HepG2 (cell line): ENCODE results near the gene OR4D6. TPM values are rescaled to one million over a fixed set of nuclear protein-coding genes. Genes with fewer than 3 reads are reported as not detected.

ENCODE experiments used
- ATAC-seq: fragments of 200-7000 bp; cut with Tn5 transposase; 3 replicates; pipeline ENCODE4 v1.9.1; 2020; ENCODE audit warnings: mild to moderate bottlenecking, moderate library complexity
- BruUV-seq: library from RNA; stranded (reverse); fragments of 400-500 nt; replicated peaks from 2 replicates; lab custom pipeline; 2021; lab: Mats Ljungman, UMichigan
- CTCF ChIA-PET: fragments of 300-600 bp; formaldehyde crosslinking; extraction: SDS; loops from one replicate; lab custom pipeline; 2021; ENCODE audit warnings: low total read pairs, inconsistent platforms, low intra/inter-chr PET ratio; lab: Yijun Ruan, JAX
- POLR2A ChIA-PET: fragments of 350-600 bp; sonication (Branson Sonifier 250); formaldehyde crosslinking; loops from one replicate; lab custom pipeline; 2020; ENCODE audit warnings: antibody characterized with exemption, inconsistent platforms; lab: Yijun Ruan, JAX
- DNase-seq: peaks from one replicate; pipeline ENCODE4 v3.0.0-alpha.2; 2015; ENCODE audit warnings: low spot score
- FAIRE-seq: peaks from 3 replicates; lab custom pipeline; 2011; peaks lifted over from hg19 to GRCh38; lab: Jason Lieb, UNC
- H2AFZ ChIP-seq: one replicate; pipeline ENCODE4 v1.6.1; 2011; ENCODE audit warnings: low read length, inconsistent platforms
- H3K27ac ChIP-seq: fragments of 300-600 bp; 3 replicates; pipeline ENCODE4 v1.8.0; 2011; ENCODE audit warnings: mixed run types, mild to moderate bottlenecking, mixed read lengths, low read length, inconsistent platforms; ENCODE audit not compliant: insufficient read depth; ENCODE audit errors: extremely low read length
- H3K27me3 ChIP-seq, 2 experiments: fragments of 200-600 bp in 1 of 2; 2 replicates in 1 of 2; 3 replicates in 1 of 2; pipeline versions ENCODE4 v1.6.0 to v1.8.0; 2011; ENCODE audit warnings: low read length in 2 of 2, mild to moderate bottlenecking in 2 of 2, moderate library complexity in 2 of 2, inconsistent platforms in 1 of 2; ENCODE audit not compliant: insufficient read depth in 2 of 2, control insufficient read depth in 1 of 2
- H3K36me3 ChIP-seq, 2 experiments: fragments of 200-600 bp in 1 of 2; replicated peaks in 1 of 2; 2 replicates in 1 of 2; 3 replicates in 1 of 2; pipeline versions ENCODE4 v1.5.1 to v1.8.0; 2011; ENCODE audit warnings: low read length in 2 of 2, inconsistent platforms in 1 of 2; ENCODE audit not compliant: insufficient read depth in 2 of 2, control insufficient read depth in 1 of 2
- H3K4me1 ChIP-seq: 2 replicates; pipeline ENCODE4 v1.5.1; 2012; ENCODE audit warnings: low read length, inconsistent platforms; ENCODE audit not compliant: insufficient read depth
- H3K4me2 ChIP-seq: 2 replicates; pipeline ENCODE4 v1.6.0; 2011; ENCODE audit warnings: low read depth, low read length, inconsistent platforms
- H3K4me3 ChIP-seq, 3 experiments: fragments of 200-600 bp in 1 of 3; sonication (generic), shearing (Covaris generic) in 1 of 3; replicated peaks in 1 of 3; 2 replicates each; pipeline ENCODE4 v1.5.1; 2011 to 2016; ENCODE audit warnings: low read length in 3 of 3, inconsistent platforms in 2 of 3, low read depth in 2 of 3, mild to moderate bottlenecking in 2 of 3, control low read depth in 1 of 3, mixed read lengths in 1 of 3; ENCODE audit not compliant: insufficient read depth in 1 of 3
- H3K79me2 ChIP-seq: one replicate; pipeline ENCODE4 v1.6.1; 2011; ENCODE audit warnings: low read length, inconsistent platforms; ENCODE audit not compliant: insufficient read depth
- H3K9ac ChIP-seq: 2 replicates; pipeline ENCODE4 v1.6.0; 2011; ENCODE audit warnings: mild to moderate bottlenecking, low read depth, low read length, inconsistent platforms; ENCODE audit not compliant: insufficient read depth
- H3K9me3 ChIP-seq: 2 replicates; pipeline ENCODE4 v1.5.1; 2012; ENCODE audit warnings: mild to moderate bottlenecking, low read length
- H4K20me1 ChIP-seq: 2 replicates; pipeline ENCODE4 v1.6.0; 2011; ENCODE audit warnings: inconsistent platforms, mild to moderate bottlenecking, low read length, moderate library complexity; ENCODE audit not compliant: insufficient read depth
- BHLHE40 ChIP-seq: IDR thresholded peaks from 2 replicates; pipeline ENCODE4 v1.6.1; 2011; ENCODE audit warnings: low read length, improper control_type of control experiment
- GZF1 ChIP-seq: sonication (generic); formaldehyde crosslinking; IDR thresholded peaks from 2 replicates; pipeline ENCODE4 v1.5.1; 2020; ENCODE audit warnings: mild to moderate bottlenecking, missing genetic modification reagents
- HNRNPH1 ChIP-seq: fragments of 200-400 bp; formaldehyde crosslinking; optimal IDR thresholded peaks from 2 replicates; pipeline ENCODE3; 2017; ENCODE audit warnings: mild to moderate bottlenecking, low read depth, low read length
- IRF2 ChIP-seq: IDR thresholded peaks from 2 replicates; pipeline ENCODE4 v1.6.1; 2018; ENCODE audit warnings: missing genetic modification reagents, missing compliant biosample characterization
- MATR3 ChIP-seq: sonication (generic); formaldehyde crosslinking; IDR thresholded peaks from 2 replicates; pipeline ENCODE4 v1.4.0; 2020; ENCODE audit warnings: missing genetic modification reagents
- POLR2A ChIP-seq, 2 experiments: IDR thresholded peaks; 2 replicates each; pipeline ENCODE4 v1.6.1; 2011; ENCODE audit warnings: low read depth in 2 of 2, low read length in 2 of 2, mild to moderate bottlenecking in 1 of 2, moderate library complexity in 1 of 2; ENCODE audit not compliant: insufficient read depth in 1 of 2
- SRF ChIP-seq: IDR thresholded peaks from 2 replicates; pipeline ENCODE4 v1.6.1; 2011; ENCODE audit warnings: mild to moderate bottlenecking, low read depth, low read length, moderate library complexity
- ZNF446 ChIP-seq: sonication (generic); formaldehyde crosslinking; IDR thresholded peaks from 2 replicates; pipeline ENCODE4 v1.5.0; 2020; ENCODE audit warnings: mild to moderate bottlenecking, missing genetic modification reagents
- ZNF766 ChIP-seq: sonication (generic); formaldehyde crosslinking; IDR thresholded peaks from 2 replicates; pipeline ENCODE4 v1.5.0; 2020; ENCODE audit warnings: missing genetic modification reagents, borderline replicate concordance
- WGBS: methylation state at CpG from one replicate; pipeline ENCODE4 v1.1.6; 2017; ENCODE audit warnings: low lambda C conversion rate; 5-methylcytosine and 5-hydroxymethylcytosine counted together
- in situ Hi-C: cut with HindIII; loops from 2 replicates; pipeline ENCODE4 v1.10.0; 2017; ENCODE audit warnings: low pct_unique_long_range_greater_than_20kb; ENCODE audit not compliant: extremely low pct_ligation_motif_present
- intact Hi-C: fragments of 100-400 bp; cut with micrococcal nuclease; formaldehyde crosslinking; loops from one replicate; pipeline ENCODE4 v1.10.0; 2022; ENCODE audit not compliant: unreplicated experiment
- polyA plus RNA-seq, 8 experiments: library from polyadenylated mRNA; depleted of rRNA in 3 of 8; stranded (reverse) in 7 of 8; unstranded in 1 of 8; fragments of >200 nt; fragmentation: Illumina TruSeq in 4 of 8; extraction: Trizol in 4 of 8; gene quantifications; 2 replicates each; pipeline versions ENCODE4 v1.2.1 to v1.2.3, GENCODE V29; 2011 to 2016; ENCODE audit warnings: low read depth in 4 of 8, missing spikeins in 1 of 8, mixed read lengths in 1 of 8; ENCODE audit not compliant: insufficient read depth in 1 of 8
- total RNA-seq, 5 experiments: library from RNA; depleted of rRNA; stranded (reverse); fragments of >200 nt; fragmentation: Illumina TruSeq; extraction: Trizol; gene quantifications; 2 replicates each; pipeline ENCODE4 v1.2.3, GENCODE V29; 2016; ENCODE audit warnings: low read depth in 1 of 5
- TF ChIP-seq, protein P1 (sequence below): fragments of 450-650 bp; IDR thresholded peaks from 2 replicates; pipeline ENCODE4 v1.6.1; 2016
- TF ChIP-seq, protein P2 (sequence below): sonication (generic); formaldehyde crosslinking; IDR thresholded peaks from 2 replicates; pipeline ENCODE4 v1.5.1; 2020; ENCODE audit warnings: mild to moderate bottlenecking, missing genetic modification reagents, borderline replicate concordance

OR4D6 gene
- total and polyA plus RNA-seq, 2 of the 13 experiments (the other 11 are each of a cell fraction or from before 2014, with no cell fraction given) = not detected

DNA sequence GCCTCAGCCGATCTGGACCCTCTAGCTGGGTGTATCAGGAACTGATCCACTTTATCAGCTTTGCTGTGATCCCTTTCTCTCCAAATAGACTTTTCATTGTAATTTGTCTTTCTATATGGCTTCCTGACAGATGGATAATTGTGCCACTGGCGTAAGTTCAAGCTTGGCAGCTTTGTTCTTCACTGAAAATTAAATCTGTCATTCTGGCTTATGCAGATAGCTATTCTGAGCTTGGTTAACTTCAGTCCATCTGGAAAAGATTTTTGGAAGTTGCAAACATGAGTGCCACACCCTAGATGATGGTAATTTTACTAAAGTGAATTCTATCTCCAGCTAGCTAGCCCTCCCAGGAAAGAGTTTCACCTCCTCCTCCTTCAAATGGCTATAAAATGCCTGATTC, 38.6 kb upstream of the OR4D6 start:
- H3K36me3 ChIP-seq = no peaks in the 10 kb centered on the region
- ATAC-seq (no peak), DNase-seq (no peak), FAIRE-seq (no peak)
- no peaks in the 10 kb centered on the region for H4K20me1 ChIP-seq
- H3K27me3 ChIP-seq = no peaks in the 10 kb centered on the region
- intact Hi-C loops = no loop called here
- ChIA-PET CTCF (no interaction called here), POLR2A (no interaction called here)
- H3K4me3 ChIP-seq = no peak overlapping the region
- TF ChIP-seq, protein P1, sequence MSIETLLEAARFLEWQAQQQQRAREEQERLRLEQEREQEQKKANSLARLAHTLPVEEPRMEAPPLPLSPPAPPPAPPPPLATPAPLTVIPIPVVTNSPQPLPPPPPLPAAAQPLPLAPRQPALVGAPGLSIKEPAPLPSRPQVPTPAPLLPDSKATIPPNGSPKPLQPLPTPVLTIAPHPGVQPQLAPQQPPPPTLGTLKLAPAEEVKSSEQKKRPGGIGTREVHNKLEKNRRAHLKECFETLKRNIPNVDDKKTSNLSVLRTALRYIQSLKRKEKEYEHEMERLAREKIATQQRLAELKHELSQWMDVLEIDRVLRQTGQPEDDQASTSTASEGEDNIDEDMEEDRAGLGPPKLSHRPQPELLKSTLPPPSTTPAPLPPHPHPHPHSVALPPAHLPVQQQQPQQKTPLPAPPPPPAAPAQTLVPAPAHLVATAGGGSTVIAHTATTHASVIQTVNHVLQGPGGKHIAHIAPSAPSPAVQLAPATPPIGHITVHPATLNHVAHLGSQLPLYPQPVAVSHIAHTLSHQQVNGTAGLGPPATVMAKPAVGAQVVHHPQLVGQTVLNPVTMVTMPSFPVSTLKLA = no peak
- H2AFZ ChIP-seq = no peak overlapping the region
- H3K27ac ChIP-seq = no peak overlapping the region
- in situ Hi-C loops = no loop called here
- no peaks in the 10 kb centered on the region for H3K79me2 ChIP-seq
- H3K4me2 ChIP-seq = no peak overlapping the region
- H3K4me1 ChIP-seq = no peaks in the 10 kb centered on the region
- BruUV-seq = no TSS peak
- H3K9me3 ChIP-seq = no peaks in the 10 kb centered on the region
- H3K9ac ChIP-seq = no peak overlapping the region
- 6% methylated on average over 2 of the region's 2 CpGs for WGBS

DNA sequence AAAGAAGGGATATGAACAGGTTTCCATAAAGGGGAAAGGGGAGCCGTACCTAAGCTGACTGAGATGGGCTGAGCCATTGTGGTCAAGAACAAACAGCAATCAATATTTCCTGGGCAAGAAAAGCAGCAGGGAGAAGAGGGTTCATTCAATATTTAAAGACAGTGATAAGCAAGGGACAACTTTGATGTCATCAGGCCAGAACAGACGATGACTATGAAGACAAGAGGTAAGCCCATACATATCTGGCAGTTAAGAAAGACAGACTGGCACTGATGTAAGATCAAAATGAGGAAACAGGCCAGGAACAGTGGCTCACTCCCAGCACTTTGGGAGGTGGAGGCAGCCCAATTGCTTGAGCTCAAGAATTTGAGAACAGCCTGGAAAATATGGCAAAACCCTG, 32.9 kb upstream of the OR4D6 start:
- Histone ChIP-seq H2AFZ (no peak overlapping the region), H3K4me2 (no peak overlapping the region), H3K4me1 (no peaks in the 10 kb centered on the region), H3K79me2 (no peaks in the 10 kb centered on the region), H3K4me3 (no peak overlapping the region), H3K27me3 (no peaks in the 10 kb centered on the region), H3K36me3 (no peaks in the 10 kb centered on the region), H4K20me1 (no peaks in the 10 kb centered on the region), H3K9ac (no peak overlapping the region), H3K27ac (no peak overlapping the region), H3K9me3 (no peaks in the 10 kb centered on the region)
- DNase-seq = no peak
- no peak for ATAC-seq
- TF ChIP-seq ZNF446 (no peak), GZF1 (no peak), IRF2 (CRISPR knock-in tag) (no peak), ZNF766 (CRISPR knock-in tag) (no peak), HNRNPH1 (no peak), POLR2A (IDR thresholded peaks at IDR 0.05; ENCODE audit: insufficient read depth in 1 of 2, low read depth in 2 of 2, low read length in 2 of 2) (no peak), MATR3 (CRISPR knock-in tag) (no peak), BHLHE40 (no peak), SRF (no peak)
- TF ChIP-seq, protein P2, sequence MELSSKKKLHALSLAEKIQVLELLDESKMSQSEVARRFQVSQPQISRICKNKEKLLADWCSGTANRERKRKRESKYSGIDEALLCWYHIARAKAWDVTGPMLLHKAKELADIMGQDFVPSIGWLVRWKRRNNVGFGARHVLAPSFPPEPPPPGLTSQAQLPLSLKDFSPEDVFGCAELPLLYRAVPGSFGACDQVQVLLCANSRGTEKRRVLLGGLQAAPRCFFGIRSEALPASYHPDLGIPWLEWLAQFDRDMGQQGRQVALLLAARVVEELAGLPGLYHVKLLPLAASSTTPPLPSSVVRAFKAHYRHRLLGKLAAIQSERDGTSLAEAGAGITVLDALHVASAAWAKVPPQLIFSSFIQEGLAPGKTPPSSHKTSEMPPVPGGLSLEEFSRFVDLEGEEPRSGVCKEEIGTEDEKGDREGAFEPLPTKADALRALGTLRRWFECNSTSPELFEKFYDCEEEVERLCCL (CRISPR knock-in tag) = no peak
- ChIA-PET POLR2A (no interaction called here), CTCF (no interaction called here)
- intact Hi-C loops (no loop called here), in situ Hi-C loops (no loop called here)
- WGBS = 5% methylated on average over 2 of the region's 2 CpGs
- no TSS peak for BruUV-seq
- no peak for FAIRE-seq
